Measurements from ENCODE around the gene ANKRD13A.

DNA sequence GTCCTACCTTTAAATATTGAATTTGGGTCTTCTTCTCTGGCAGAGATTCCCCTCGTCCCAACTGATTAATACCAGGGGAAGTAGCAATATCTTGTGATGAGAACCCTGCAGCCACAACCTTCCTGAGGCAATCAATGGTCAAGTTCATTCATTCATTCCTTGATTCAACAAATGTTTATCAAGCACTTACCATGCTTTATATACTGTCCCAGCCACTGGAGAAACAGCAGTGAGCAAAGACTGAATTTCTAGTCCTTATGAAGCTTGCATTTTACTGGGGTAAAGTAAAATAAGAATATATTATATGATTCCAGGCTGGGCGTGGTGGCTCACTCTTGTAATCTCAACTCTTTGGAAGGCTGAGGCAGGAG is 2.8 kb upstream of the ANKRD13A start:
- TF ChIP-seq CTCF (IDR thresholded peaks at IDR 0.05) (no peak), POLR2A (IDR thresholded peaks at IDR 0.05) (no peak)

Data from vagina (tissue), 2 donors.